Measurements from ENCODE around the gene MARK4. TPM values are rescaled to one million over a fixed set of nuclear protein-coding genes. Genes with fewer than 3 reads are reported as not detected.

The MARK4 gene
- total and polyA plus RNA-seq, 10 donors: 6.5 to 45.8 (median 26.3) TPM

DNA sequence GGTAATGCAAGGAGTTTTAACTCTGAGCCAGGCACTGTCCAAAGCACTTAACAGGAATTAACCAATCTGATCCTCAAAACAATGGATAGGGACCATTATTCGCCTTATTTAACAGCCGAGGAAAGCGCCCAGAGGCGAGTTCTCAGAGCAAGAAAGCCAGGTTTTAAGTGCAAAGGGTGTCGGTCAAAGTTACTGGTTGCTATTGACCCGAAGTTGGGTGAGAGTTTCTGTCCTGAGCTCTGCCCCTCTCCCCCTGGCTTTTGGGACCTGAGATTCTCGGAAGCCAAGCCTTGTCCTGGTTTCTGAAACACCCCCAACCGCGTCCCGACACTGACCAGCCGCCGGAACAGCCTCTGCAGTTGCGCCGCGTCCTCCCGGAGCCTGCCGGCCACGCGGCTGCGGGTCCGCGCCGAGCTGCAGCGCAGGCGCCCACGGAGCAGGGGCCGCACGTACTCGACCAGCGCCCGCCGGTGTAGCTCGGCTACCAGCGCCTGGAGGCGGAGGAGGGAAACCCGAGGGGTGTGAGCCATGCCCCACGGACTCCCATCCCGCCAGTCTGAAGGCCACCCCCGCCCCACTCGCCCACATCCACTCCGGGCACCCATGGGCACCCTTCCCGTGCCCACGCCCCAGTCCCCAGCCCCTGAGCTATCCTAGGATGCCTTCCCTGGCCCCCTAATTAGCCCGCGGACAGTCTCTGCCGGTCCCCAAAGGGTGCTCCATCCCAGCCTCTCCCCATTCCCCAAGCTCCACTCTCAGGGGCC is 33.7 kb upstream of the MARK4 start:
- TF ChIP-seq POLR2A (IDR thresholded peaks at IDR 0.05): no peak
- TF ChIP-seq POLR2AphosphoS5 (IDR thresholded peaks at IDR 0.05): no peak
- no peak for TF ChIP-seq CTCF (IDR thresholded peaks at IDR 0.05 in 8 of 11, conservative IDR thresholded peaks at IDR 0.05 in 3 of 11)
- DNase-seq: no peak
- Histone ChIP-seq H3K36me3 (no peaks in the 10 kb centered on the region), H3K27me3 (replicated peaks in 1 of 7) (peaks cover 0 to 52% (median 11%) of the 10 kb centered on the region in 7 donors), H3K4me1 (peaks cover 4 to 65% (median 24%) of the 10 kb centered on the region in 6 donors), H3K27ac (peak overlapping the region in 1 of 8 donors; percentile 9), H3K4me3 (no peak overlapping the region), H3K9me3 (no peaks in the 10 kb centered on the region)
- intact Hi-C loops (cut with DNase I; ENCODE audit: low total_unique reads): no loop called here
- 39 to 60% (median 49%) methylated on average over 19 to 46 of the region's 46 CpGs for WGBS, 5 donors

GRCh38 chr19:45217957-45218334 is 33.1 kb upstream of the MARK4 start:
- WGBS, 5 donors: 77 to 83% (median 78%) methylated on average over 14 of the region's 14 CpGs
- Histone ChIP-seq H3K4me3 (no peak overlapping the region), H3K36me3 (no peaks in the 10 kb centered on the region), H3K4me1 (peaks cover 4 to 61% (median 21%) of the 10 kb centered on the region in 6 donors), H3K9me3 (no peaks in the 10 kb centered on the region), H3K27me3 (replicated peaks in 1 of 7) (peaks cover 0 to 52% (median 11%) of the 10 kb centered on the region in 7 donors), H3K27ac (peak overlapping the region in 1 of 8 donors; percentile 9)
- intact Hi-C loops (cut with DNase I; ENCODE audit: low total_unique reads): no loop called here
- TF ChIP-seq CTCF (IDR thresholded peaks at IDR 0.05 in 8 of 11, conservative IDR thresholded peaks at IDR 0.05 in 3 of 11) (no peak), POLR2AphosphoS5 (IDR thresholded peaks at IDR 0.05) (no peak), POLR2A (IDR thresholded peaks at IDR 0.05) (no peak)
- DNase-seq: no peak

DNA sequence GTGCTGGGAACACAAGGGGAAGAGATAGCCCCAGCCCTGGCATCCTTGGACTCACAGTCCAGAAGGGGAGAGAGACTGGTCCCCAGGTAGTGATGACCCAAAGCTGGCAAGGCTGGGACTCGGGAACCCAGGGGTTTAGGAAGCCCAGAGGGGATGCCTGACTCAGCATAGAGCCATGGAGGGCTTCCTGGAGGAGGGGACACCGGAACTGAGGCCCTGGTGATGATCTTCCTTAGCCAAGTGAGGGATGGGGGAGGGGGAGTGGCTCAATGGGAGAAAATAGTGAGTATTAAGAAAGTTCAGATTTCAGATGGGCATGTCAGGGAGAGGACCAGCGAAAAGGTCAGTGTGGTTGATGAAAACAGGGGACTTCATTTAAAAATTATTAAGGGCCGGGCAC is 32.6 kb upstream of the MARK4 start:
- no peak for TF ChIP-seq POLR2A (IDR thresholded peaks at IDR 0.05)
- TF ChIP-seq CTCF (IDR thresholded peaks at IDR 0.05 in 8 of 11, conservative IDR thresholded peaks at IDR 0.05 in 3 of 11): no peak
- no peak for TF ChIP-seq POLR2AphosphoS5 (IDR thresholded peaks at IDR 0.05)
- no peak overlapping the region for H3K4me3 ChIP-seq
- peaks cover 0 to 52% (median 11%) of the 10 kb centered on the region in 7 donors for H3K27me3 ChIP-seq (replicated peaks in 1 of 7)
- no peaks in the 10 kb centered on the region for H3K9me3 ChIP-seq
- H3K27ac ChIP-seq: no peak overlapping the region
- H3K36me3 ChIP-seq: no peaks in the 10 kb centered on the region
- intact Hi-C loops (cut with DNase I; ENCODE audit: low total_unique reads): no loop called here
- 59 to 68% (median 61%) methylated on average over 4 of the region's 4 CpGs for WGBS, 5 donors
- peaks cover 4 to 57% (median 19%) of the 10 kb centered on the region in 6 donors for H3K4me1 ChIP-seq
- no peak for DNase-seq

DNA sequence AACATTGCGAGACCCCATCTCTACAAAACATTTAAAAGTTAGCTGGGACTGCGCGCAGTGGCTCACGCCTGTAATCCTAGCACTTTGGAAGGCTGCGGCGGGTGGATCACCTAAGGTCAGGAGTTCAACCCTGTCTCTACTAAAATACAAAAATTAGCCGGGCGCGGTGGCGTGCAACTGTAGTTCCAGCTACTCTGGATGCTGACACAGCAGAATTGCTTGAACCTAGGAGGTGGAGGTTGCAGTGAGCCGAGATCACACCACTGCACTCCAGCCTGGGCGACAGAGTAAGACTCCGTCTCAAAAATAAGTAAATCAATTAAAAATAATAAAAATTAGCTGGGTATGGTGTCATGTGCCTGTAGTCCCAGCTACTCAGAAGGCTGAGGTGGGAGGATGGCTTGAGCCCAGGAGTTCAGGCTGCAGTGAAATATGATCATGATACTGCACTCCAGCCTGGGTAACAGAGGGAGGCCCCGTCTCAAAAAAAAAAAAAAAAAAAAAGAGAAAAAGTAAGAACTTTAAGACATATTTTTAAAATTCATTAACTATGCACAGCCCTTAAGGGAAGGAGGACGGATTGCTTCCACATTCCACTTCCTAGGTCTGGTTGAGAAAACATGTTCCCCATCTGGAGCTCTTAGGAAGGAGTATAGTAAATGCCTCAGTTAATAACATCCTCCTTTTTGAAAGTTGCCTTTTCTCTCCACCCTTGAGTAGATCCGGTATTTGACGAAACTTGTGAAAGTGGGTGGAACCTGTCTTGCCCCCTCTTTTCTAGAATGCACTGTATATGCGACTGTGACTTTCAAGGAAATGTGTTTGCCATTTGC is 31.9 kb upstream of the MARK4 start:
- intact Hi-C loops (cut with DNase I; ENCODE audit: low total_unique reads): no loop called here
- TF ChIP-seq CTCF (IDR thresholded peaks at IDR 0.05 in 8 of 11, conservative IDR thresholded peaks at IDR 0.05 in 3 of 11) (no peak), POLR2A (IDR thresholded peaks at IDR 0.05) (no peak), POLR2AphosphoS5 (IDR thresholded peaks at IDR 0.05) (no peak)
- no peaks in the 10 kb centered on the region for H3K36me3 ChIP-seq
- 70 to 79% (median 76%) methylated on average over 18 of the region's 18 CpGs for WGBS, 5 donors
- H3K27ac ChIP-seq: no peak overlapping the region
- no peak overlapping the region for H3K4me3 ChIP-seq
- no peak for DNase-seq
- H3K27me3 ChIP-seq (replicated peaks in 1 of 7): peaks cover 0 to 56% (median 11%) of the 10 kb centered on the region in 7 donors
- H3K4me1 ChIP-seq: peaks cover 4 to 55% (median 19%) of the 10 kb centered on the region in 6 donors
- H3K9me3 ChIP-seq: no peaks in the 10 kb centered on the region

All from spleen (tissue), 11 donors.